NOMO-1 treated with DMSO at 0.1 percent for 48 hours (cell line): ENCODE measurements around the gene SRSF11.
"Not testable (repeated sequence)": the region's sequence is repeated elsewhere in the genome, so short reads cannot be mapped to it uniquely, and the experiment has no call there.

ENCODE experiments used
- DNase-seq: peaks from one replicate; lab custom pipeline; 2025; ENCODE audit not compliant: unreplicated experiment; lab: John Stamatoyannopoulos, UW

The SRSF11 gene, protein sequence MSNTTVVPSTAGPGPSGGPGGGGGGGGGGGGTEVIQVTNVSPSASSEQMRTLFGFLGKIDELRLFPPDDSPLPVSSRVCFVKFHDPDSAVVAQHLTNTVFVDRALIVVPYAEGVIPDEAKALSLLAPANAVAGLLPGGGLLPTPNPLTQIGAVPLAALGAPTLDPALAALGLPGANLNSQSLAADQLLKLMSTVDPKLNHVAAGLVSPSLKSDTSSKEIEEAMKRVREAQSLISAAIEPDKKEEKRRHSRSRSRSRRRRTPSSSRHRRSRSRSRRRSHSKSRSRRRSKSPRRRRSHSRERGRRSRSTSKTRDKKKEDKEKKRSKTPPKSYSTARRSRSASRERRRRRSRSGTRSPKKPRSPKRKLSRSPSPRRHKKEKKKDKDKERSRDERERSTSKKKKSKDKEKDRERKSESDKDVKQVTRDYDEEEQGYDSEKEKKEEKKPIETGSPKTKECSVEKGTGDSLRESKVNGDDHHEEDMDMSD

DNA sequence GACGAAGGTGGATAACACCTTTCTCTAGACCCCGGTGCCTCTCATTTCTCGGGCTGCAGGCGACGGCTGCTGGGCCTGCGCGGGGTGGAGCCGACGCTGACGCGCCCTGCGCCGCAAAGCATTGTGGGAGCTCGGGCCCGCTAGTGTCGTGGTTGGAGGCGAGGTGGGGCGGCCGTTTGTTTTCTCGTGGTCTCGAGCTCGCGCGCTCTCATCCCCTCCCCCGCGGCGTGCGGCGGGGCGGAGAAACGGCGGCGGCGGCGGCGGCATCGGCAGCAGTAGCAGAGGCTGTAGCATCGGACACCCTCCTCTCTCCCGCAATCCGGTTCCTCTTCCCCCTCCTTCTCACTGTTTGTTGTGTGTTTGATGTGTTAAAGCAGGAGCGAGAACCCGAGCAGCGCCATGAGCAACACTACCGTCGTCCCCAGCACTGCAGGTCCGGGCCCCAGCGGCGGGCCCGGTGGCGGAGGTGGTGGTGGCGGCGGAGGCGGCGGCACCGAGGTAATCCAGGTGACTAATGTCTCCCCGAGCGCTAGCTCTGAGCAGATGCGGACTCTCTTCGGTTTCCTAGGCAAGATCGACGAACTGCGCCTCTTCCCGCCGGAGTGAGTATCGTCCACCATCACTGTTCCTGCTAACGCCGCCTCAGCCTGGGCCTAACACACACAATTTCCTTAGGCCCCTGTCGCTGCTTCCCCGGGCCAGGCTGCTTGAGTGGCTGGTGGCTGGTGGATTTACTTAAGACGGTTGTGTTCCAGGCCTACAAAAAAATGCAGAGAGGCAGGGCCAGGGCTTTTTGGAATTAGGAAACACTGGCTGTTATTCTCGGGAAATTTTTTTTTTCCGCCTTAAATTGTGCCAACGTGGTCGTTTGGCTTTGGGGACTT, at the start of gene SRSF11:
SRSF11 (plus strand) TSS at position 143 of the 884 bp plus-strand sequence; CDS start at position 400, 257 bp downstream.
- peak; percentile 89 for DNase-seq

DNA sequence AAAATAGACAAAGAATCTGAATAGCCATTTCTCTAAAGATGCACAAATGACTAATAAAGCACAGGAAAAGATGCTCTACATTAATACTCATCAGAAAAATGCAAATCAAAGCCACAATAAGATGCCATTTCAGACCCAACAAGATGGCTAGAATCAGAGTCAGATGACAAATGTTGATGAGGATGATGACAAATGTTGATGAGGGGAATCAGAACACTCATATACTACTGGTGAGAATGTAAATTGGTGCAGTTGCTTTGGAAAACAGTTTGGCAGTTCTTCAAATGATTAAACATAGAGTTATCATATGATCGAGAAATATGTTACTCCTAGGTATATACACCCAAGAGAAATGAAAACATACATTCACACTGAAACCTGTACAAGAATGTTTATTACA, 49.7 kb upstream of the SRSF11 start:
- no peak for DNase-seq

DNA sequence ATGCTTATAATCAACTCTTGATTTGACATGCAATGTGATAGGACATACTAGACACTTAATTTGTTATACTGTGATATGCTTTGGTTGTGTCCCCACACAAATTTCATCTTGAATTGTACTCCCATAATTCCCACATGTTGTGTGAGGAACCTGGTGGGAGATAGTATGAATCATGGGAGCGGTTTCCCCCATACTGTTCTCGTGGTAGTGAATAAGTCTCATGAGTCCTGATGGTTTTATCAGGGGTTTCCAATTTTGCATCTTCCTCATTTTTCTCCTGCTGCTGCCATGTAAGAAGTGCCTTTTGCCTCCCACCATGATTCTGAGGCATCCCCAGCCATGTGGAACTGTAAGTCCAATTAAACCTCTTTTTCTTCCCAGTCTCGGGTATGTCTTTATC, 36.0 kb upstream of the SRSF11 start:
- not testable (repeated sequence) for DNase-seq

DNA sequence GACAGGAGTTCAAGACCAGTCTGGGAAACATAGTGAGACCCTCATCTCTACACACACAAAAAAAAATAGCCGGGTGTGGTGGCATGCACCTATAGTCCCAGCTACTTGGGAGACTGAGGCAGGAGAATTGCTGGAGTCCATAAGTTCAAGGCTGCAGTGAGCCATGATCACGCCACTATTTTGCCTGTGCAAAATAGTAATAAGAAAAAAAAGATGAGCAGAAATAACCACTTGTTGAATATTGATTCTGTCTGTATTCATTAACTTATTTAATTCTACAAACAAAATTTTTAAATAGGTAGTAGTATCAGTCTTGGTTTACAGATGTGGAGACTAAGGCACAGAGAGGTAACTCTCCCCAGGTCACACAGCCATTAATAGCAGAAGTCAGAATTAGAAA, 32.7 kb upstream of the SRSF11 start:
- no peak for DNase-seq

DNA sequence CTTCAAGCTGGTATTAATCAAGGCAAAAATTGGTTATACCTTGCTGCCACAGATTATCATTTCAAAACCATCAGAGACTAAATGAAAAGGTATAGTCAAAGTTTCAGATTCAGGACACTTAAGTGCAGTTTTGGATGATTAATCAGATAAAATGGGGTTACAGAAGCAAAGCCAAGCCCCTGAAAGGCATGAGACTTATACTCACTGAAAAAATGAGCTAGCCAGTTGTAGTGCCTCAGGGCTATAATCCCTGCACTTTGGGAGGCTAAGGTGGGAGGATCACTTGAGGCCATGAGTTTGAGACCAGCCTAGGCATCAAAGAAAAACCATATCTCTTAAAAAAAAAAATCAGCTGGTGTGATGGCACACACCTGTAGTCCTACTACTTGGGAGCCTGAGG, 31.0 kb upstream of the SRSF11 start:
- no peak for DNase-seq

DNA sequence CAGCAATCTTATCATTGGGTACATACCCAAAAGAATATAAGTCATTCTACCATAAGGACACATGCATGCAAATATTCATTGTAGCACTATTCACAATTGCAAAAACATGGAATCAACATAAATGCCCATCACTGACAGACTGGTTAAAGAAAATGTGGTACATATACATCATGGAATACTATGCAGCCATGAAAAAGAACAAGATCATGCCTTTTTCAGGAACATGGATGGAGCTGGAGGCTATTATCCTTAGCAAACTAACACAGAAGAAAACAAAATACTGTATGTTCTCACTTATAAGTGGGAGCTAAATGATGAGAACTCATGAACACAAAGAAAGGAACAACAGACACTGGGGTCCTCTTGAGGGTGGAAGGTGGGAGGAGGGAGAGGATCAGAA, 28.7 kb upstream of the SRSF11 start:
- not testable (repeated sequence) for DNase-seq

DNA sequence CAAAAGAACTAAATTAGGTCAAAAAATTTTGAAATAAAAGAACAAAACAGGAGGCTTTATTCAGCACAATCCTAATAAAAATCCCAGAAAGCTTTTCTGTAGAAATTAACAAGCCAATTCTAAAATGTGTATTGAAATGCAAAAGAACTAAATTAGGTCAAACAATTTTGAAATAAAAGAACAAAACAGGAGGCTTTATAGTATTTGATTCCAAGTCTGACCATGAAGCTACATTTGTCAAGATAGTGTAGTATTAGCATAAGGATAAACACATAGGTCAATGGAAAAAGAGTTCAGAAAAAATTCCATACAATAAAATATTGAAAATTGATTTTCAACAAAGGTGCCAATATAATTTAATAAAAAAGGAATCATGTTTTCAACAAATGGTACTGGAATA, 26.6 kb upstream of the SRSF11 start:
- no peak for DNase-seq

DNA sequence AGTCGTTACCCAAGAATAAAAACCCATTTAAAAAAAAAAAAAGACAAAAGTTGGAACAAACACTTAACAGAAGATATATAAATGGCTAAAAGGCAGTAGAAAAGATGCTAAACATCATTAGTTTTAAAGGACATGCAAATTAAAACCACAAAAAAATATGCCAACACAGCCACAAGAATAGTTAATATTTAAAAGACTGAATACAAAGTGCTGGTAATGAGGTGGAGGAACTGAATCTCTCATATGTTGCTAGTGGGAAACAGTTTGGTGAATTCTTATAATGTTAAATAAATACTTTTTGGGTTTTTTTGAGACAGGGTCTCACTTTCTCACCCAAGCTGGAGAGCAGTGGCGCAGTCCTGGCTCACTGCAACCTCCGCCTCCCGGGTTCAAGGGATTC, 25.8 kb upstream of the SRSF11 start:
- no peak for DNase-seq

DNA sequence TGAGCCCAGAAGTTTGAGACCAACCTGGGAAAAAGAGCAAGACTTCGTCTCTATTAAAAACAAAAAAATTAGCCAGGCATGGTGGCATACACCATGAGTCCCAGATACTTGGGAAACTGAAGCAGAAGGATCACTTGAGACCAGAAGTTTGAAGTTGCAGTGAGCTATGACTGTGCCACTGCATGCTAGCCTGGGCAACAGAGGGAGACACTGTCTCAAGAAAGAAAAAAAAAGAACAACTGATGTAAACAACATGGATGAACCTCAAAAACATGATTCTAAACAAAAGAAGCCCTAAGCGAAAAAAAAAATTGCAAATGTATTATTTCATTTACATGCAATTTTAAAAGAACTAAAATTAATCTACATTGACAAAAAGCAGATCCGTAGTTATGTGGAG, 24.8 kb upstream of the SRSF11 start:
- DNase-seq, result no peak

DNA sequence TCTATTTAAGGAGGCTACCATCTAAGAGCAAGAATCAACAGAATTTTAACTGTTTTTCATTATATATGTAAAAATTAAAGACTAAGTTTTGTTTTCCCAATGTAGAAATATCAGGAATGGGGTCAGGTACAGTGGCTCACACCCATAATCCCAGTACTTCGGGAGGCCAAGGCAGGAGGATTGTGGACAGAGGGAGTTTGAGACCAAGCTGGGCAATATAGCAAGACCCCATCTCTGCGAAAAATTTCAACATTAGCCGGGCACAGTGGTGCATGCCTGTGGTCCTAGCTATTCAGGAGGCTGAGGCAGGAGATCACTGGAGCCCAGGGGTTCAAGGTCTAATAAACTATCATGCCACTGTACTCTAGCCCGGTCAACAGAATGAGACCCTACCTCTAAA, 21.1 kb upstream of the SRSF11 start:
- DNase-seq, result no peak

DNA sequence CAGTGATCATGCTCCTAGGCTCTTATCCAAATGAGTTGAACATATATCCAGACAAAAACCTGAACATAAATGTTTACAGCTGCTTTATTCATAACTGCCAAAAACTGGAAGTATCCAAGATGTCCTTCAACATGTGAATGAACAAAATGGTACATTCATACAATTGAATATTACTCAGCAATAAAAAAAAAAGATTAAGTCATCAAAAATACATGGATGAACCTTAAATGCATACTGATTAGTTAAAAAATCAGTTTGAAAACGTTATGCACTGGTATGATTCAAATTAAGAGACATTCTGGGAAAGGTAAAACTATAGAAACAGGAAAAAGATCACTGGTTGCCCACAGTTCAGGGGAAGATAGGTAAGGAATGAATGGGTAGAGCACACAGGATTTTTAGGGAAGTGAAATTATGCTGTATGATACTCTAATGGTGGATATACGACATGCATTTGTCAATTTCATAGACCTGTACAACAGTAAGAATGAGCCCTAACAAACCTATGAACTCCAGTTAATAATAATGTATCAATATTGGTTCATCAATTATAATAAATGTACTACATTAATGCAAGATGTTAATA, 18.9 kb upstream of the SRSF11 start:
- DNase-seq, result peak; percentile 35

DNA sequence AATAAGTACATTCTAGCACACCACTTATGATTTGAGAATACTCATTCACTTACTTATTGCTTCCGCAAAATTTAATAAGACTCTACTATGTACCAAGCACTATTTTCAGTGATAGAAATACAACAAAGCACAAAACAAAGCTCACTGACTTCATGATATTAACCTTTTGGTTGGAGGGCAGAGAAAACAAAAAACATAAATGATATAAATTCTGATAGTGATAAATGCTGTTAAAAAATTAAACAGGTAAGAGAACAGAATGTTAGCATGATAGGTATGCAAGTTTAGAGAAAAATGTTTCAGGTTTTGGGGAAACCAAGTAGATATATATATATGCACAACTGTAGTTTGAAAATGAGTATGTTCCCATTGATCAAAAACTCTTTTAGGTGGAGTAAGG, 17.0 kb upstream of the SRSF11 start:
- DNase-seq, result no peak

DNA sequence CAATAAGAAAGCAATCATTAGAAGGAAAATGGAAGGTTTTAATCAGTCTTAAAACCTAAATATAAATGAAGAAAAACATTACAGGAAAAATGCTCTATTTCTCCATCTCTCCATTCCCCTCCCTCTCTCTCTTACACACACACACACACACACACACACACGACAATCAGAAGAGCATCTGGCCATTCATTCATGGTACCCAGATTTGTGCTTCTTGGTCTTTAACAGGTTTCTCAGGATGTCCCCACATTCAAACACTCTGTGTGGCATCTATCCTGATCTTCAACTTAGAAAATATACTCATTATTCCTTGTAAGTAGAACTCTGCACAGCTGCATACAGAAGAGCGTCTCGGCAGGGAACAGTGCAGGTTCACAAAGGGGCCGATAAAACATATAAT, 16.6 kb upstream of the SRSF11 start:
- DNase-seq, result no peak

DNA sequence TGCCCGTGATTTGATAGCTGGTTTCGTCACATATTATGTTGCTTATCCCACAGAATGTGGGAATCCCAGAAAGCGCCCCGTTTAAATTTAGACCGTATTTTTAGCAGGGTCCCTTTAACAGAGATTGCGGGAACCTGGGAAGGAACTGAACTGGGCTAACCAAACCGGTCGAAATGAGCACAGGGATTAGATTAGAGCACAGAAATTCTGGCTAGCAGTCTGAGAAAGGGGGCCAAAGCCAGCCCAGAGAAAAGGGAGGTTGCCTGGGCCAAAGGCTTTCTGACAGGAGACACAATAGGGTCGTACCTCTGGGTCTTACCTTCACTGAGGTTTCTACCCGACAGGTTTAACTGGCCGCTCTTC, 16.1 kb upstream of the SRSF11 start:
- no peak for DNase-seq

DNA sequence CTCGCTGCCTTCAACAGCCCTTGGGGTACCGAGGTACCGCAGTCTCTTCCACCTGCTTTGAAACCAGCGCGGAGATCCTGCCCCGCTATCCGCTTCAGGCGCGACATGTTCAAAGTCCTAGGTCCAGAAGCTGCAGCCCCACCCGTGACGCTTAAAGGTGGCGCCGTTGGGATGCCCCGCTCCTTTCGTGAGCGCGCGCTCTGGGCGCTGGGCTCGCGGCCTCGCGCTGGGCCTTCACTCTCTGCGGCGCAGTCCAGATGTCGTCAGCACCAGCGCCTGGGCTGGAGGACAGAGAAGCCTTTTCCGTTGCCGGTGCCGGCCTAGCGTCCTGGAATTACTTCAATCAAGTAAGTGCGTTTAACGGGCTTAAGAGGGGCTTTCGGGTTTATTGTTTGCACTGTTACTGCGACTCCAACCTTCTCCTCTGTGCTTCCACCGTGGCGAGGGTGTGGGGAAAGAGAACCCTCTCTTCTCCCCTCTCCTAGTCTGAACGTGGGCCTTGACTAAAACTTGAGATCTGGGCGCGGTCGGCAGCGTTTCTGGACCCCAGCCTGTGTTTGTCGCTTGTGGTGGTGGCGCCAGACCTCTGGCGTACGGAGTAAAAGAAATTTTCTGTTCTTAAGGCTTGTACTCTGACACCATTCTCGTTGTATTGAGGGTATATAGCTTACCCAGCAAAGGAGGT, 15.6 kb upstream of the SRSF11 start, which contains the start of gene LRRC40:
LRRC40 (minus strand) TSS at position 146 of the 685 bp plus-strand sequence; CDS start at position 107, 39 bp downstream.
- peak; percentile 92 for DNase-seq

DNA sequence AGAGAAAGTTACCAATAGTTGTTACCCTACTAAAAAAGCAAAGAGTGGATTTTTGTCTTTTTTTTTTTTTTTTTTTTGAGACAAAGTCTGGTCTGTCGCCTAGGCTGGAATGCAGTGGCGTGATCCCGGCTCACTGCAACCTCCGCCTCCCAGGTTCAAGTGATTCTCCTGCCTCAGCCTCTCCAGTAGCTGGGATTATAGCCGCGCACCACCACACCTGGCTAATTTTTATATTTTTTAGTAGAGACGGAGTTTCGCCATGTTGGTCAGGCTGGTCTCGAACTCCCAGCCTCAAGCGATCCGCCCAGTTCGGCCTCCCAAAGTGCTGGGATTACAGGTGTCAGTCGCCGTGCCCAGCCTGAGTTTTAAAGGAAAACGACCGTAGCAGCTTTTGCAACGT, 14.3 kb upstream of the SRSF11 start:
- not testable (repeated sequence) for DNase-seq

DNA sequence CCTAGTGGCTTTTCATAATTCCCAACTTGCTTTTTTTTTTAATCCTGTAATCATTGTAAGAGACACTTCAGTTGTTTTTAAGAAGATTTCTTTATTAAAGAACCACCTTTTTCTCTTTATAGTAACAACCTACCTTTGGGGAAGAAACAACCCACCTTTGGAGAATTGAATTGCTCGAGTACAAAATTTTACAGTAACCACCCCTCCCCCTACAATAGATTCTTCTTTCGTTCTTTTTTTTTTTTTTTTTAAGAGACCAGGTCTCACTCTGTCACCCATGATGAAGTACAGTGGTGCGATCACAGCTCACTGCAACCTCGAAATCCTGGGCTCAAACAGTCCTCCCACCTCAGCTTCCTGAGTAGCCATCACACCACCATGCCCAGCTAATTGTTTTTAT, 13.7 kb upstream of the SRSF11 start:
- no peak for DNase-seq

DNA sequence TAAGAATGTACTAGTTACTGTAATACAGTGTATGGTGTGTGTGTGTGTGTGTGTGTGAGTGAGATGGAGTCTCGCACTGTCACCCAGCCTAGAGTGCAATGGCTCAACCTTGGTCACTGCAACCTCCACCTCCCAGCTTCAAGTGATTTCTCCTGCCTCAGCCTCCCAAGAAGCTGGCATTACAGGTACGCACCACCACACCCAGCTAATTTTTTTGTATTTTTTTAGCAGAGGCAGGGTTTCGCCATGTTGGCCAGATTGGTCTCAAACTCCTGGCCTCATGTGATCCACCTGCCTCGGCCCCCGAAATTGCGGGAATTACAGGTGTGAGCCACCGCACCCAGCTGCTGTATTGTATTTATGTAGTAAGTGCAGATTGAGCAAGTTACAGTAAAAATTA, 12.9 kb upstream of the SRSF11 start:
- DNase-seq, result no peak

DNA sequence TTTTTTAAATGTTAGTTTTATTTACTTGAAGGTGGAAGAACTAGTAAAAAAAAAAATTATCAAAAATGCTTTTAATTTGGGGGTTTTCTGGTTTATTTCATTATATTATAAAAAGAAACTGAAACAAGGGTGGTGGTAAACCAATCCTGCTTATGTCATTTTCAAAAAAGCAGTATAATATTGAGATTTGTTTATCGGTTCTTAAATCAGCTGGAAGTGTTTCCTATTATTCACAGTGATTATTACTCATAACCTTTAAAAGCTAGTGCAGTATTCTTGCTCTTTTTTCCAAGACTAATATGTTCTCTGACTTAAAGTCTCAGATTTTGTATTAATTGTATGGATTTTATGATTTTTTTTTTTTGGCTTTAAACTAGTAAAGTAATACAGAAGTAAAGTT, 10.4 kb upstream of the SRSF11 start:
- no peak for DNase-seq

DNA sequence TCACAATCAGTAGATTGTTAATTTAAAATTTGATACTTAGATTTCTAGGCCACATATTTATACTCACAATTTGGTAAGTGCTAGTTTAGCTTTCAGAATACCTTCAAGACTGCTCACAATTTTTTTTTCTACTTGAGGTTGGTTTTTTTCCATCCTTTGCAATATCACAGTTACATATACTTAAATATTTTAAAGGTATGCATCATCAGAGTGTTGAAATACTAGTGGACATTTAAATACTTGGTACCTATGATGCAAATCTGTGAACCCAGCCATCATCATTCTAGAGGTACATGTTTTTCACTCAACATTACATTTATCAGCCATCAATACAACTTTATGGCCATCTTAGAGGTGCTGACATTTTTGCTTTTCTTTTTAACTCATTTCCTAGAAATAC, 9.6 kb upstream of the SRSF11 start:
- no peak for DNase-seq

DNA sequence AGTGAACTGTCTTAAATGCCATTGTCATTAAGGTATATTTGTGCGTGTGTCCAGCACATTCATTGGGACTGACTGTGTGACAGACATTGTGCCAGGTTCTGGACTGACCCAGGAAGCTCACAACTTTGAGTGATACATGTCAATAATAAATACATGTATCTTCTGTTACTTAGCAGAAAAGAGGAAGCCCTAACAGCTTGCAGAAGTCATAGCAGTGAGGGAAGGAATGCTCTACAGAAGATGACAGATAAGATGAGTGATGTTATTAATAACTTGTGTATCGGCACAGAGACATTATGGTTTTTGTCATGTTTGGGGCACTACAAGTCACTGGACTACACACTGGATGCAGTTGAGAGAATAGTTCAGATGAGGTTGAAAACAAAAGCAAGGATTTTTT, 1.2 kb upstream of the SRSF11 start:
- peak; percentile 56 for DNase-seq
